ENCODE measurements around the gene CELF2.

The CELF2 gene

GRCh38 chr10:11091517-11092102, 73.9 kb downstream of the CELF2 start:
- Histone ChIP-seq H3K9ac (ENCODE audit: low read length) (no peak overlapping the region), H3K27ac (ENCODE audit: low read length) (no peak overlapping the region), H3K36me3 (ENCODE audit: control insufficient read depth, low read depth, low read length) (no peaks in the 10 kb centered on the region), H3K27me3 (ENCODE audit: control insufficient read depth, insufficient read depth, low read length) (no peaks in the 10 kb centered on the region), H3K4me3 (ENCODE audit: low read length) (no peak overlapping the region), H3K9me3 (ENCODE audit: control insufficient read depth, low read depth, low read length) (no peaks in the 10 kb centered on the region), H3K4me1 (ENCODE audit: control insufficient read depth, low read depth, low read length) (peaks cover 31% of the 10 kb centered on the region)

- Histone ChIP-seq H3K36me3 (ENCODE audit: control insufficient read depth, low read depth, low read length) (no peaks in the 10 kb centered on the region), H3K4me1 (ENCODE audit: control insufficient read depth, low read depth, low read length) (peaks cover 36% of the 10 kb centered on the region), H3K9me3 (ENCODE audit: control insufficient read depth, low read depth, low read length) (no peaks in the 10 kb centered on the region), H3K27ac (ENCODE audit: low read length) (no peak overlapping the region), H3K4me3 (ENCODE audit: low read length) (no peak overlapping the region), H3K9ac (ENCODE audit: low read length) (no peak overlapping the region), H3K27me3 (ENCODE audit: control insufficient read depth, insufficient read depth, low read length) (no peaks in the 10 kb centered on the region)
These were observed 76.4 kb downstream of the CELF2 start for GRCh38 chr10:11093771-11094736.

GRCh38 chr10:11095374-11095801, 77.7 kb downstream of the CELF2 start:
- Histone ChIP-seq H3K27me3 (ENCODE audit: control insufficient read depth, insufficient read depth, low read length) (no peaks in the 10 kb centered on the region), H3K36me3 (ENCODE audit: control insufficient read depth, low read depth, low read length) (no peaks in the 10 kb centered on the region), H3K4me3 (ENCODE audit: low read length) (no peak overlapping the region), H3K27ac (ENCODE audit: low read length) (no peak overlapping the region), H3K4me1 (ENCODE audit: control insufficient read depth, low read depth, low read length) (peaks cover 36% of the 10 kb centered on the region), H3K9ac (ENCODE audit: low read length) (no peak overlapping the region), H3K9me3 (ENCODE audit: control insufficient read depth, low read depth, low read length) (no peaks in the 10 kb centered on the region)

GRCh38 chr10:11096422-11096821, 78.8 kb downstream of the CELF2 start:
- H3K27ac ChIP-seq (ENCODE audit: low read length) = no peak overlapping the region
- H3K9me3 ChIP-seq (ENCODE audit: control insufficient read depth, low read depth, low read length) = no peaks in the 10 kb centered on the region
- H3K36me3 ChIP-seq (ENCODE audit: control insufficient read depth, low read depth, low read length) = no peaks in the 10 kb centered on the region
- H3K4me1 ChIP-seq (ENCODE audit: control insufficient read depth, low read depth, low read length) = peaks cover 36% of the 10 kb centered on the region
- H3K4me3 ChIP-seq (ENCODE audit: low read length) = no peak overlapping the region
- no peaks in the 10 kb centered on the region for H3K27me3 ChIP-seq (ENCODE audit: control insufficient read depth, insufficient read depth, low read length)
- H3K9ac ChIP-seq (ENCODE audit: low read length) = no peak overlapping the region

- H3K4me3 ChIP-seq (ENCODE audit: low read length) = no peak overlapping the region
- H3K27me3 ChIP-seq (ENCODE audit: control insufficient read depth, insufficient read depth, low read length) = no peaks in the 10 kb centered on the region
- H3K9ac ChIP-seq (ENCODE audit: low read length) = no peak overlapping the region
- no peak overlapping the region for H3K27ac ChIP-seq (ENCODE audit: low read length)
- H3K9me3 ChIP-seq (ENCODE audit: control insufficient read depth, low read depth, low read length) = no peaks in the 10 kb centered on the region
- H3K4me1 ChIP-seq (ENCODE audit: control insufficient read depth, low read depth, low read length) = peaks cover 36% of the 10 kb centered on the region
- no peaks in the 10 kb centered on the region for H3K36me3 ChIP-seq (ENCODE audit: control insufficient read depth, low read depth, low read length)
These were observed 80.0 kb downstream of the CELF2 start for GRCh38 chr10:11097686-11098085.

GRCh38 chr10:11098666-11099065, 81.0 kb downstream of the CELF2 start:
- no peak overlapping the region for H3K4me3 ChIP-seq (ENCODE audit: low read length)
- no peaks in the 10 kb centered on the region for H3K9me3 ChIP-seq (ENCODE audit: control insufficient read depth, low read depth, low read length)
- H3K4me1 ChIP-seq (ENCODE audit: control insufficient read depth, low read depth, low read length) = peaks cover 34% of the 10 kb centered on the region
- H3K27ac ChIP-seq (ENCODE audit: low read length) = no peak overlapping the region
- no peaks in the 10 kb centered on the region for H3K27me3 ChIP-seq (ENCODE audit: control insufficient read depth, insufficient read depth, low read length)
- H3K9ac ChIP-seq (ENCODE audit: low read length) = no peak overlapping the region
- H3K36me3 ChIP-seq (ENCODE audit: control insufficient read depth, low read depth, low read length) = no peaks in the 10 kb centered on the region

DNA sequence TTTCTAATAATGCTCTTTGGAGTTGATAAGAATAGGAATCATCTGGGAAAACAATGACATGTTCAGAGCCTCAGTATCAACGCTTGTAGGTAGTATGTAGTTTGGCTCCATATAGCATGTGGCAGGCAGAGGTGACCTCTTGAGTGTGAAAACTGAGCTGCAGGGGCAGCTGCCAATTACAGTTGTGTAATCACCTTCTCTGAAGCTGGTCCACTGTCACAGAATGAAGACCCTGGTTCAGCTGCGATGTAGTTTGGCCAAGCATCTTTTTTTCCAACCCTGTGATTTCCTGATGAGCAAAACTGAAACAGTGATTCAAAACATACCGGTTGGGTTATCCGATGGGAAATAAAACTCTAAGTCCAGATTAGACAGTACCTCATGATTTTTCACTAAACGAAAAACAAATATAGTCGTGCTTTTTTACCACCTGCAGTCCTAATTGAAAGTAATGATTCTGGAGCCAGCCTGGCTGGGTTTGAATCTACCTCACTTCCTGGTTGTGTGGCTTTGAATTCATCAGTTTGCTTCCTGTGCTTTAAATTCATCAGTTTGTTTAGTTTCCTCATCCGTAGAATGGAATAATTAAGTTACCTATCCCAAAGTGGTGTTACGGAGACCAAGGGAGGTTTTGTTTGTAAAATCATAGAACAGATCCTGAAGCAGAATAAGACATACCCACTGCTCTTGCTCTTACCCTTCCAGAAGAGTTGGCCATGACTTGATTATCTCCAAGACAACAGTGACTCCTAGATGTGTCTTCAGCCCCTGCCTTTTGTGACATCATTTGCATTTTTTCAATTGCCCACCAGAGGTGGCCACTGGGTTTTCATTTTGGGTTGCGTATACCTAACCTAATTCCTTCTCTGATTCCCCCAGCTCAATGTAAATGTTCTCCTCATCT, 87.4 kb downstream of the CELF2 start:
- H3K4me1 ChIP-seq (ENCODE audit: control insufficient read depth, low read depth, low read length) = no peaks in the 10 kb centered on the region
- H3K9me3 ChIP-seq (ENCODE audit: control insufficient read depth, low read depth, low read length) = no peaks in the 10 kb centered on the region
- no peaks in the 10 kb centered on the region for H3K27me3 ChIP-seq (ENCODE audit: control insufficient read depth, insufficient read depth, low read length)
- no peak overlapping the region for H3K4me3 ChIP-seq (ENCODE audit: low read length)
- no peaks in the 10 kb centered on the region for H3K36me3 ChIP-seq (ENCODE audit: control insufficient read depth, low read depth, low read length)
- no peak overlapping the region for H3K9ac ChIP-seq (ENCODE audit: low read length)
- no peak overlapping the region for H3K27ac ChIP-seq (ENCODE audit: low read length)

GRCh38 chr10:11105676-11106004, 88.0 kb downstream of the CELF2 start:
- no peaks in the 10 kb centered on the region for H3K4me1 ChIP-seq (ENCODE audit: control insufficient read depth, low read depth, low read length)
- no peak overlapping the region for H3K27ac ChIP-seq (ENCODE audit: low read length)
- no peak overlapping the region for H3K4me3 ChIP-seq (ENCODE audit: low read length)
- H3K9ac ChIP-seq (ENCODE audit: low read length) = no peak overlapping the region
- H3K36me3 ChIP-seq (ENCODE audit: control insufficient read depth, low read depth, low read length) = no peaks in the 10 kb centered on the region
- H3K27me3 ChIP-seq (ENCODE audit: control insufficient read depth, insufficient read depth, low read length) = no peaks in the 10 kb centered on the region
- H3K9me3 ChIP-seq (ENCODE audit: control insufficient read depth, low read depth, low read length) = no peaks in the 10 kb centered on the region

DNA sequence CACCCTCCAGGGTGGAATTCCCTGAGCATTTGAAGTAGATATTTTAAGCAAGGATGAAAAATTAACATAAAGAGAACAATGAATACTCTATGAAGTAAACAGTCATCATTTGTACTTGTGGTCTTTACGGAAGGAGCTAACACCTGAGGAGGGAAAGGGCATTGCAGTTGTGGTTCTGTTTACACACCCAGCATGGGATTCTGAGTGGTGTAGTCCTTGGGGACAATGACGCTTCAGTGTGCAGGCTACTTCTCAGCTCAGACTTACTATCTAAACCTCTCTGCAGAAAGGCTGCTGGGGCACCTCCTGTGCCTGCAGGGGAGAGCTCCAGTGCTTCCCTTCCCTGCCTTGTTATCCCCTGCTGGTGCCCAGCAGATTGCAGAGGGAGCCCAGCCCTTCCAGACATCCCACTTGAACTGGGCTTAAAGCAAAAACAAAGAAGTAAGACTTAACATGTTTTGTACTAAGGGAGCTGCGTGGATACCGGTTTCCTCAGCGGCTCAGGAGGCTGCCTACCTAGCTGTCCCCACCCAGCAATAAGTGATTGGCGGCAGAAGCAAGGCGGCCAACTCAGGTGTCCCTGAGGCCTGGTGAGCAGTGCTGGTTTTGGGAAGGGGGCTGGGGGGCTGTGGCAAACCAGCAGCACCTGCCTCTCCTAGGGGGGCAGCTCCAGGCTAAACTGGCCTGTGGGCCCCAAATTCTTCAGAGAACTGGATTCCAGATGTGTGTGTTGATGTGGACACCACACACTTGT, 89.1 kb downstream of the CELF2 start:
- Histone ChIP-seq H3K36me3 (ENCODE audit: control insufficient read depth, low read depth, low read length) (no peaks in the 10 kb centered on the region), H3K9ac (ENCODE audit: low read length) (no peak overlapping the region), H3K4me1 (ENCODE audit: control insufficient read depth, low read depth, low read length) (no peaks in the 10 kb centered on the region), H3K27me3 (ENCODE audit: control insufficient read depth, insufficient read depth, low read length) (no peaks in the 10 kb centered on the region), H3K27ac (ENCODE audit: low read length) (no peak overlapping the region), H3K4me3 (ENCODE audit: low read length) (no peak overlapping the region), H3K9me3 (ENCODE audit: control insufficient read depth, low read depth, low read length) (no peaks in the 10 kb centered on the region)

- Histone ChIP-seq H3K9ac (ENCODE audit: low read length) (no peak overlapping the region), H3K4me3 (ENCODE audit: low read length) (no peak overlapping the region), H3K4me1 (ENCODE audit: control insufficient read depth, low read depth, low read length) (no peaks in the 10 kb centered on the region), H3K27me3 (ENCODE audit: control insufficient read depth, insufficient read depth, low read length) (no peaks in the 10 kb centered on the region), H3K27ac (ENCODE audit: low read length) (no peak overlapping the region), H3K9me3 (ENCODE audit: control insufficient read depth, low read depth, low read length) (no peaks in the 10 kb centered on the region), H3K36me3 (ENCODE audit: control insufficient read depth, low read depth, low read length) (no peaks in the 10 kb centered on the region)
These were observed 90.3 kb downstream of the CELF2 start for GRCh38 chr10:11107948-11108347.

GRCh38 chr10:11108356-11108755, 90.7 kb downstream of the CELF2 start:
- no peaks in the 10 kb centered on the region for H3K27me3 ChIP-seq (ENCODE audit: control insufficient read depth, insufficient read depth, low read length)
- H3K9ac ChIP-seq (ENCODE audit: low read length) = no peak overlapping the region
- no peaks in the 10 kb centered on the region for H3K36me3 ChIP-seq (ENCODE audit: control insufficient read depth, low read depth, low read length)
- no peak overlapping the region for H3K27ac ChIP-seq (ENCODE audit: low read length)
- no peak overlapping the region for H3K4me3 ChIP-seq (ENCODE audit: low read length)
- H3K4me1 ChIP-seq (ENCODE audit: control insufficient read depth, low read depth, low read length) = no peaks in the 10 kb centered on the region
- no peaks in the 10 kb centered on the region for H3K9me3 ChIP-seq (ENCODE audit: control insufficient read depth, low read depth, low read length)
